Endothelial cell of umbilical vein (primary cell): ENCODE measurements around the gene DSP. TPM values are rescaled to one million over a fixed set of nuclear protein-coding genes. Genes with fewer than 3 reads are reported as not detected.

Experiments used
- BruUV-seq: library from RNA; stranded (reverse); fragments of 400-500 nt; replicated peaks from 2 replicates; lab custom pipeline; 2021; lab: Mats Ljungman, UMichigan
- CTCF ChIA-PET: fragments of 300-600, 350-600 bp; sonication (Branson Sonifier 250); formaldehyde crosslinking; loops from one replicate; lab custom pipeline; 2021; ENCODE audit warnings: antibody characterized with exemption, inconsistent platforms; lab: Charles Lee
- POLR2A ChIA-PET: fragments of 300-600, 350-600 bp; sonication (Branson Sonifier 250); formaldehyde crosslinking; loops from one replicate; lab custom pipeline; 2021; ENCODE audit warnings: antibody characterized with exemption, inconsistent platforms; lab: Charles Lee
- DNase-seq: peaks from one replicate; pipeline ENCODE4 v3.0.0-alpha.2; 2011; ENCODE audit warnings: low read depth, low spot score
- FAIRE-seq: peaks from 2 replicates; lab custom pipeline; 2011; peaks lifted over from hg19 to GRCh38; lab: Jason Lieb, UNC
- H2AFZ ChIP-seq: 2 replicates; pipeline ENCODE4 v1.6.0; 2012; ENCODE audit warnings: low read depth, low read length, control low read depth, inconsistent platforms
- H3K27ac ChIP-seq: 2 replicates; pipeline ENCODE4 v1.5.1; 2011; ENCODE audit warnings: low read depth, mild to moderate bottlenecking, control low read depth, low read length, moderate library complexity; ENCODE audit not compliant: insufficient read depth
- H3K27me3 ChIP-seq, 2 experiments: 2 replicates each; pipeline versions ENCODE4 v1.6.0 to v1.6.1; 2011; ENCODE audit warnings: low read length in 2 of 2, mixed read lengths in 1 of 2; ENCODE audit not compliant: control insufficient read depth in 2 of 2, insufficient read depth in 2 of 2
- H3K36me3 ChIP-seq, 2 experiments: 2 replicates in 1 of 2; 3 replicates in 1 of 2; pipeline ENCODE4 v1.5.1; 2011; ENCODE audit warnings: low read length in 2 of 2, mild to moderate bottlenecking in 1 of 2, moderate library complexity in 1 of 2; ENCODE audit not compliant: control insufficient read depth in 2 of 2, insufficient read depth in 2 of 2; ENCODE audit errors: extremely low read depth in 1 of 2
- H3K4me1 ChIP-seq: 3 replicates; pipeline ENCODE4 v1.5.1; 2011; ENCODE audit warnings: mild to moderate bottlenecking, low read length; ENCODE audit not compliant: control insufficient read depth, insufficient read depth; ENCODE audit errors: extremely low read depth
- H3K4me2 ChIP-seq: 2 replicates; pipeline ENCODE4 v1.6.1; 2011; ENCODE audit warnings: low read length, control low read depth, mixed read lengths; ENCODE audit not compliant: insufficient read depth
- H3K4me3 ChIP-seq, 3 experiments: fragments of 200-600 bp in 1 of 3; sonication (generic), shearing (Covaris generic) in 1 of 3; replicated peaks in 1 of 3; 2 replicates each; pipeline ENCODE4 v1.5.1; 2011 to 2016; ENCODE audit warnings: control low read depth in 3 of 3, low read length in 3 of 3, mild to moderate bottlenecking in 2 of 3, inconsistent platforms in 1 of 3, low read depth in 1 of 3, moderate library complexity in 1 of 3; ENCODE audit not compliant: insufficient read depth in 1 of 3
- H3K79me2 ChIP-seq: 2 replicates; pipeline ENCODE4 v1.6.0; 2012; ENCODE audit warnings: low read length, inconsistent platforms; ENCODE audit not compliant: control insufficient read depth, insufficient read depth
- H3K9ac ChIP-seq: replicated peaks from 2 replicates; pipeline ENCODE3; 2011; ENCODE audit warnings: low read length, control low read depth; ENCODE audit not compliant: insufficient read depth; ENCODE audit errors: extremely low read depth
- H3K9me1 ChIP-seq: replicated peaks from 3 replicates; pipeline ENCODE4 v1.6.0; 2011; ENCODE audit warnings: mild to moderate bottlenecking, low read length; ENCODE audit not compliant: control insufficient read depth, insufficient read depth; ENCODE audit errors: extremely low read depth
- H3K9me3 ChIP-seq: replicated peaks from 2 replicates; pipeline ENCODE4 v1.5.1; 2012; ENCODE audit warnings: low read length, inconsistent platforms; ENCODE audit not compliant: control insufficient read depth, insufficient read depth
- H4K20me1 ChIP-seq: replicated peaks from 2 replicates; pipeline ENCODE3; 2011; ENCODE audit warnings: mild to moderate bottlenecking, low read length; ENCODE audit not compliant: control insufficient read depth, insufficient read depth; ENCODE audit errors: extremely low read depth
- EZH2 ChIP-seq: IDR thresholded peaks from 2 replicates; pipeline ENCODE4 v1.6.1; 2012; ENCODE audit warnings: borderline replicate concordance, low read depth, mild to moderate bottlenecking, moderate library complexity, low read length, inconsistent platforms; ENCODE audit not compliant: severe bottlenecking
- FOS ChIP-seq: IDR thresholded peaks from 2 replicates; pipeline ENCODE4 v1.6.1; 2011; ENCODE audit warnings: mild to moderate bottlenecking, low read length, moderate library complexity, borderline replicate concordance; ENCODE audit not compliant: insufficient read depth
- GATA2 ChIP-seq: IDR thresholded peaks from 2 replicates; pipeline ENCODE4 v1.7.0; 2011; ENCODE audit warnings: low read depth, mild to moderate bottlenecking, moderate library complexity, mixed read lengths, low read length; ENCODE audit not compliant: insufficient read length, insufficient read depth
- JUN ChIP-seq: IDR thresholded peaks from 2 replicates; pipeline ENCODE4 v1.6.1; 2011; ENCODE audit warnings: borderline replicate concordance, low read depth; ENCODE audit not compliant: insufficient read length, insufficient read depth
- MYC ChIP-seq: IDR thresholded peaks from one replicate; pipeline ENCODE4 v1.6.1; 2011; ENCODE audit warnings: mild to moderate bottlenecking, low read depth, low read length
- POLR2A ChIP-seq: IDR thresholded peaks from 2 replicates; pipeline ENCODE4 v1.6.1; 2012; ENCODE audit warnings: low read depth, mild to moderate bottlenecking, control low read depth, low read length
- POLR2AphosphoS5 ChIP-seq: IDR thresholded peaks from 2 replicates; pipeline ENCODE4 v1.6.1; 2012; ENCODE audit warnings: low read depth, mild to moderate bottlenecking, control low read depth, low read length, moderate library complexity; ENCODE audit not compliant: insufficient read depth
- dilution Hi-C: fragments of 300-500 bp; cut with MboI; formaldehyde crosslinking; loops from one replicate; pipeline ENCODE4 v1.15.0; 2019; ENCODE audit warnings: low sequenced_read_pairs; ENCODE audit not compliant: extremely low pct_ligation_motif_present
- intact Hi-C: fragments of 100-400 bp; cut with micrococcal nuclease; formaldehyde crosslinking; loops from one replicate; pipeline ENCODE4 v1.10.0; 2022
- polyA plus RNA-seq, 4 experiments: library from polyadenylated mRNA; depleted of rRNA in 3 of 4; stranded (reverse) in 3 of 4; unstranded in 1 of 4; fragments of >200 nt; gene quantifications; 2 replicates each; pipeline versions ENCODE4 v1.2.1 to v1.2.3, GENCODE V29; 2011 to 2012; ENCODE audit warnings: missing spikeins in 1 of 4
- total RNA-seq: library from RNA; stranded (reverse); gene quantifications from 2 replicates; pipeline ENCODE4 v1.2.3, GENCODE V29; 2021
- TF ChIP-seq, protein P1 (sequence below), 2 donors: IDR thresholded peaks; 1 replicate in 1 of 2; 2 replicates in 1 of 2; pipeline ENCODE4 v1.5.1; 2011; ENCODE audit warnings: low read length in 2 of 2, mild to moderate bottlenecking in 2 of 2, moderate library complexity in 2 of 2, control low read depth in 1 of 2, inconsistent platforms in 1 of 2, low read depth in 1 of 2; ENCODE audit not compliant: insufficient read depth in 1 of 2; ENCODE audit errors: extremely low read depth in 1 of 2
- TF ChIP-seq, protein P2 (sequence below): IDR thresholded peaks from 2 replicates; pipeline ENCODE4 v1.6.1; 2011; ENCODE audit not compliant: insufficient read depth, insufficient read length

DSP gene
- total and polyA plus RNA-seq, 2 donors (not counting 3 experiments of a cell fraction or from before 2014, with no cell fraction given) = 0.03 to 0.77 TPM

DNA sequence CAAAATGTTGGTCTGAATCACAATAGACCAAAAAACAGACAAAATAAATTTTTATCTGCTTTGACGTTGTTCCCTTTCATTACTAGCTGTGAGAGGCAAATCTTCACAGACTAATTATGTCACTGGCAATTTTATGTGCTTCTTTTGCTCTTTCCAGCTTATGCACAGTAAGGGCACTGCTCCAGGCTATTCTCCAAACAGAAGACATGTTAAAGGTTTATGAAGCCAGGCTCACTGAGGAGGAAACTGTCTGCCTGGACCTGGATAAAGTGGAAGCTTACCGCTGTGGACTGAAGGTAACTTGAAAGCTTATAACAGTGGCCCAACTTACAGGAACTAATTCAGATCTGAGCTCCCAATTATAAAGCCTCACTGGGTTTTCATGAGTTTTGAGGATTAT is 33.0 kb downstream of the DSP start:
- H3K9me3 ChIP-seq = no peaks in the 10 kb centered on the region
- no peak overlapping the region for H3K4me3 ChIP-seq
- FAIRE-seq (no peak), DNase-seq (no peak)
- dilution Hi-C loops = no loop called here
- intact Hi-C loops = no loop called here
- no peaks in the 10 kb centered on the region for H3K36me3 ChIP-seq
- H2AFZ ChIP-seq = no peak overlapping the region
- ChIA-PET CTCF (interaction anchor here (0.9 kb wide), 2 partner anchors 15 to 235 kb away, joined by 3 read pairs; partner anchors contain the start of gene SNRNP48), POLR2A (no interaction called here)
- no peaks in the 10 kb centered on the region for H3K4me1 ChIP-seq
- no peak for TF ChIP-seq POLR2A
- TF ChIP-seq, protein P1, sequence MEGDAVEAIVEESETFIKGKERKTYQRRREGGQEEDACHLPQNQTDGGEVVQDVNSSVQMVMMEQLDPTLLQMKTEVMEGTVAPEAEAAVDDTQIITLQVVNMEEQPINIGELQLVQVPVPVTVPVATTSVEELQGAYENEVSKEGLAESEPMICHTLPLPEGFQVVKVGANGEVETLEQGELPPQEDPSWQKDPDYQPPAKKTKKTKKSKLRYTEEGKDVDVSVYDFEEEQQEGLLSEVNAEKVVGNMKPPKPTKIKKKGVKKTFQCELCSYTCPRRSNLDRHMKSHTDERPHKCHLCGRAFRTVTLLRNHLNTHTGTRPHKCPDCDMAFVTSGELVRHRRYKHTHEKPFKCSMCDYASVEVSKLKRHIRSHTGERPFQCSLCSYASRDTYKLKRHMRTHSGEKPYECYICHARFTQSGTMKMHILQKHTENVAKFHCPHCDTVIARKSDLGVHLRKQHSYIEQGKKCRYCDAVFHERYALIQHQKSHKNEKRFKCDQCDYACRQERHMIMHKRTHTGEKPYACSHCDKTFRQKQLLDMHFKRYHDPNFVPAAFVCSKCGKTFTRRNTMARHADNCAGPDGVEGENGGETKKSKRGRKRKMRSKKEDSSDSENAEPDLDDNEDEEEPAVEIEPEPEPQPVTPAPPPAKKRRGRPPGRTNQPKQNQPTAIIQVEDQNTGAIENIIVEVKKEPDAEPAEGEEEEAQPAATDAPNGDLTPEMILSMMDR (IDR thresholded peaks at IDR 0.05; ENCODE audit: extremely low read depth in 1 of 2, insufficient read depth in 1 of 2, low read depth in 1 of 2, low read length in 2 of 2) = no peak
- no peak for TF ChIP-seq JUN
- no peak overlapping the region for H3K4me2 ChIP-seq
- H3K27ac ChIP-seq = no peak overlapping the region
- H3K9ac ChIP-seq = no peak overlapping the region
- BruUV-seq = no TSS peak
- no peaks in the 10 kb centered on the region for H4K20me1 ChIP-seq
- H3K9me1 ChIP-seq = no peaks in the 10 kb centered on the region
- peaks cover 15 to 18% of the 10 kb centered on the region in 2 experiments for H3K27me3 ChIP-seq
- no peaks in the 10 kb centered on the region for H3K79me2 ChIP-seq

DNA sequence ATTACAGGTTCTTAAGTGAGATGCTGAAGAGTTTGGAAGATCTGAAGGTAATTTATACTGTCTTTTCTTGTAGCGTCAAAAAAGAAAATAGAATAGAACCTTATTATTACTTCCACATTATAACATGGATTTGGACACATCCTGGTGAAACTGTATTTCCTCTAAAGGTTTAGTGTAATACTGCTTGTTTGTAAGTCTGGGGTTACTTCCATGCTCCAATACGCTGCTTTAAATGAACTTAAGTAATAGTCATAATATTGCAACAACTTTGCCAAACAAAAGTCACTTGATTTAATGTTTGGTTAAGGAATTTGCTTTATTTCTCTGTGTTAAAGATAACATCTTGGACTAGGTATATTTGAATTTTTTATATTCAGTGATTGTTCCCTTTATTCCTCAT is 37.0 kb downstream of the DSP start:
- H3K27me3 ChIP-seq = peaks cover 18 to 22% of the 10 kb centered on the region in 2 experiments
- no peak overlapping the region for H3K4me2 ChIP-seq
- no peaks in the 10 kb centered on the region for H3K36me3 ChIP-seq
- POLR2A ChIA-PET = no interaction called here
- FAIRE-seq (no peak), DNase-seq (no peak)
- intact Hi-C loops (no loop called here), dilution Hi-C loops (no loop called here)
- no peaks in the 10 kb centered on the region for H3K4me1 ChIP-seq
- no peak overlapping the region for H3K9ac ChIP-seq
- BruUV-seq = no TSS peak
- no peaks in the 10 kb centered on the region for H3K9me3 ChIP-seq
- no peak overlapping the region for H2AFZ ChIP-seq
- H3K9me1 ChIP-seq = no peaks in the 10 kb centered on the region
- no peaks in the 10 kb centered on the region for H4K20me1 ChIP-seq
- no peak overlapping the region for H3K4me3 ChIP-seq
- H3K27ac ChIP-seq = no peak overlapping the region
- CTCF ChIA-PET = no interaction called here
- no peak for TF ChIP-seq FOS
- no peak for TF ChIP-seq GATA2
- TF ChIP-seq, protein P2, sequence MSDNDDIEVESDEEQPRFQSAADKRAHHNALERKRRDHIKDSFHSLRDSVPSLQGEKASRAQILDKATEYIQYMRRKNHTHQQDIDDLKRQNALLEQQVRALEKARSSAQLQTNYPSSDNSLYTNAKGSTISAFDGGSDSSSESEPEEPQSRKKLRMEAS = no peak
- no peak for TF ChIP-seq MYC
- TF ChIP-seq EZH2 = no peak
- TF ChIP-seq POLR2A = no peak
- no peak for TF ChIP-seq POLR2AphosphoS5
- H3K79me2 ChIP-seq = no peaks in the 10 kb centered on the region
